Endothelial cell of umbilical vein (primary cell): Measurements from ENCODE around the gene MRE11.

Experiments
- CTCF ChIP-seq, 2 donors: IDR thresholded peaks; 1 replicate in 1 of 2; 2 replicates in 1 of 2; pipeline ENCODE4 v1.5.1; 2011; ENCODE audit warnings: low read length in 2 of 2, mild to moderate bottlenecking in 2 of 2, moderate library complexity in 2 of 2, control low read depth in 1 of 2, inconsistent platforms in 1 of 2, low read depth in 1 of 2; ENCODE audit not compliant: insufficient read depth in 1 of 2; ENCODE audit errors: extremely low read depth in 1 of 2
- EZH2 ChIP-seq: IDR thresholded peaks from 2 replicates; pipeline ENCODE4 v1.6.1; 2012; ENCODE audit warnings: borderline replicate concordance, low read depth, mild to moderate bottlenecking, moderate library complexity, low read length, inconsistent platforms; ENCODE audit not compliant: severe bottlenecking
- FOS ChIP-seq: IDR thresholded peaks from 2 replicates; pipeline ENCODE4 v1.6.1; 2011; ENCODE audit warnings: mild to moderate bottlenecking, low read length, moderate library complexity, borderline replicate concordance; ENCODE audit not compliant: insufficient read depth
- JUN ChIP-seq: IDR thresholded peaks from 2 replicates; pipeline ENCODE4 v1.6.1; 2011; ENCODE audit warnings: borderline replicate concordance, low read depth; ENCODE audit not compliant: insufficient read length, insufficient read depth
- POLR2A ChIP-seq: IDR thresholded peaks from 2 replicates; pipeline ENCODE4 v1.6.1; 2012; ENCODE audit warnings: low read depth, mild to moderate bottlenecking, control low read depth, low read length
- POLR2AphosphoS5 ChIP-seq: IDR thresholded peaks from 2 replicates; pipeline ENCODE4 v1.6.1; 2012; ENCODE audit warnings: low read depth, mild to moderate bottlenecking, control low read depth, low read length, moderate library complexity; ENCODE audit not compliant: insufficient read depth

- TF ChIP-seq CTCF (IDR thresholded peaks at IDR 0.05; ENCODE audit: extremely low read depth in 1 of 2, insufficient read depth in 1 of 2, low read depth in 1 of 2, low read length in 2 of 2) = no peak
- no peak for TF ChIP-seq POLR2A
- TF ChIP-seq EZH2 = no peak
- TF ChIP-seq POLR2AphosphoS5 = no peak
- TF ChIP-seq FOS = no peak
- TF ChIP-seq JUN = no peak
These were observed 93.6 kb downstream of the MRE11 start for GRCh38 chr11:94400050-94400449.
